Measurements from ENCODE around the gene TCL1B. TPM values are rescaled to one million over a fixed set of nuclear protein-coding genes. Genes with fewer than 3 reads are reported as not detected.

Gene TCL1B
- total and polyA plus RNA-seq, 2 of the 8 experiments (the other 6 are each of a cell fraction or from before 2014, with no cell fraction given): 9.6 to 11.5 TPM

GRCh38 chr14:95679148-95679815 is 6.9 kb upstream of the TCL1B start (continued):
- TF ChIP-seq CTCF (IDR thresholded peaks at IDR 0.05; ENCODE audit: control extremely low read depth in 1 of 3, insufficient read depth in 1 of 3, low read depth in 1 of 3, low read length in 3 of 3): no peak
- no peak for TF ChIP-seq SRF (IDR thresholded peaks at IDR 0.05; ENCODE audit: low read depth, low read length)
- no peak for TF ChIP-seq E2F6 (IDR thresholded peaks at IDR 0.05)
- no peak for TF ChIP-seq SAP30 (IDR thresholded peaks at IDR 0.05; ENCODE audit: insufficient read depth, insufficient replicate concordance, low read length)
